Trophoblast cell (in vitro differentiated cells and primary cell): ENCODE data around the gene MARCHF4.

Experiments used
- DNase-seq, 2 donors: peaks; one replicate each; pipeline ENCODE4 v3.0.0-alpha.2; 2016
- H2AFZ ChIP-seq: 2 replicates; pipeline ENCODE4 v1.6.1; 2013; ENCODE audit warnings: low read length, moderate library complexity, mild to moderate bottlenecking; ENCODE audit not compliant: insufficient read depth, poor library complexity
- H2AK5ac ChIP-seq: 2 replicates; pipeline ENCODE4 v1.6.1; 2013; ENCODE audit warnings: mild to moderate bottlenecking, low read length
- H2BK120ac ChIP-seq: 2 replicates; pipeline ENCODE4 v1.6.1; 2013; ENCODE audit warnings: low read length, mild to moderate bottlenecking, moderate library complexity; ENCODE audit not compliant: insufficient read depth, poor library complexity
- H2BK12ac ChIP-seq: 2 replicates; pipeline ENCODE4 v1.6.1; 2013; ENCODE audit warnings: mild to moderate bottlenecking, low read length, moderate library complexity
- H2BK5ac ChIP-seq: 2 replicates; pipeline ENCODE4 v1.6.1; 2013; ENCODE audit warnings: low read length, low read depth, moderate library complexity, mild to moderate bottlenecking; ENCODE audit not compliant: poor library complexity
- H3K14ac ChIP-seq: 2 replicates; pipeline ENCODE4 v1.6.1; 2013; ENCODE audit warnings: mild to moderate bottlenecking, low read length
- H3K18ac ChIP-seq: 2 replicates; pipeline ENCODE4 v1.6.1; 2013; ENCODE audit warnings: mild to moderate bottlenecking, low read length
- H3K23ac ChIP-seq: 2 replicates; pipeline ENCODE4 v1.6.1; 2013; ENCODE audit warnings: low read length
- H3K27ac ChIP-seq: 2 replicates; pipeline ENCODE4 v1.5.1; 2013; ENCODE audit warnings: low read depth, mild to moderate bottlenecking, inconsistent platforms, low read length, moderate library complexity
- H3K27me3 ChIP-seq: 2 replicates; pipeline ENCODE4 v1.6.1; 2013; ENCODE audit warnings: inconsistent platforms, mild to moderate bottlenecking, low read length, moderate library complexity; ENCODE audit not compliant: insufficient read depth
- H3K36me3 ChIP-seq, 2 experiments: 1 replicate in 1 of 2; 2 replicates in 1 of 2; pipeline ENCODE4 v1.6.1; 2013; ENCODE audit warnings: low read length in 2 of 2, mild to moderate bottlenecking in 2 of 2, moderate library complexity in 1 of 2; ENCODE audit not compliant: insufficient read depth in 2 of 2, control insufficient read depth in 1 of 2
- H3K4ac ChIP-seq: 2 replicates; pipeline ENCODE4 v1.6.1; 2013; ENCODE audit warnings: low read depth, mild to moderate bottlenecking, low read length, moderate library complexity
- H3K4me1 ChIP-seq, 2 experiments: 1 replicate in 1 of 2; 2 replicates in 1 of 2; pipeline ENCODE4 v1.6.1; 2013; ENCODE audit warnings: low read length in 2 of 2, mild to moderate bottlenecking in 2 of 2, moderate library complexity in 1 of 2; ENCODE audit not compliant: insufficient read depth in 2 of 2, control insufficient read depth in 1 of 2
- H3K4me2 ChIP-seq: 2 replicates; pipeline ENCODE4 v1.6.1; 2013; ENCODE audit warnings: inconsistent platforms, mild to moderate bottlenecking, low read length, moderate library complexity
- H3K4me3 ChIP-seq: 2 replicates; pipeline ENCODE4 v1.5.1; 2013; ENCODE audit warnings: mild to moderate bottlenecking, low read depth, low read length, inconsistent platforms
- H3K79me1 ChIP-seq: one replicate; pipeline ENCODE4 v1.6.1; 2013; ENCODE audit warnings: low read length
- H3K79me2 ChIP-seq: 2 replicates; pipeline ENCODE4 v1.6.1; 2013; ENCODE audit warnings: low read length, mild to moderate bottlenecking; ENCODE audit not compliant: control insufficient read depth, insufficient read depth, poor library complexity
- H3K9ac ChIP-seq: 2 replicates; pipeline ENCODE4 v1.6.1; 2013; ENCODE audit warnings: mild to moderate bottlenecking, low read length
- H3K9me3 ChIP-seq: 2 replicates; pipeline ENCODE4 v1.6.1; 2013; ENCODE audit warnings: low read depth, mild to moderate bottlenecking, control low read depth, inconsistent platforms, low read length; ENCODE audit not compliant: insufficient read depth
- H4K12ac ChIP-seq: 2 replicates; pipeline ENCODE4 v1.6.1; 2013; ENCODE audit warnings: low read depth, mild to moderate bottlenecking, low read length, moderate library complexity
- H4K8ac ChIP-seq: 2 replicates; pipeline ENCODE4 v1.6.1; 2013; ENCODE audit warnings: low read depth, mild to moderate bottlenecking, low read length, moderate library complexity
- H4K91ac ChIP-seq: one replicate; pipeline ENCODE4 v1.6.1; 2013; ENCODE audit warnings: low read depth, mild to moderate bottlenecking, low read length, moderate library complexity
- WGBS: extraction: QIAGEN DNeasy Blood & Tissue Kit; methylation state at CpG from one replicate; pipeline ENCODE4 v1.1.7; 2013; ENCODE audit warnings: missing lambda C conversion rate; ENCODE audit not compliant: insufficient read length, insufficient coverage; ENCODE audit errors: extremely low coverage; 5-methylcytosine and 5-hydroxymethylcytosine counted together

The MARCHF4 gene

GRCh38 chr2:216339456-216340279, 32.6 kb downstream of the MARCHF4 start:
- no peak overlapping the region for H3K23ac ChIP-seq
- no peaks in the 10 kb centered on the region for H3K79me1 ChIP-seq
- H4K12ac ChIP-seq, result peak overlapping the region; percentile 37
- H2AK5ac ChIP-seq, result no peak overlapping the region
- no peak overlapping the region for H3K27ac ChIP-seq
- H2AFZ ChIP-seq, result peak overlapping the region; percentile 82
- H2BK5ac ChIP-seq, result no peak overlapping the region
- no peaks in the 10 kb centered on the region for H3K27me3 ChIP-seq
- no peak overlapping the region for H3K4me3 ChIP-seq
- H2BK12ac ChIP-seq, result no peak overlapping the region
- WGBS, result no CpG with 5 or more reads among the region's 7 CpGs
- DNase-seq, result peak in 1 of 2 donors; percentile 70
- H4K8ac ChIP-seq, result peak overlapping the region; percentile 90
- no peaks in the 10 kb centered on the region for H3K9me3 ChIP-seq
- H3K4me1 ChIP-seq, result peaks cover 4 to 9% of the 10 kb centered on the region in 2 experiments
- peak overlapping the region; percentile 37 for H3K4ac ChIP-seq
- H3K36me3 ChIP-seq, result no peaks in the 10 kb centered on the region
- H3K79me2 ChIP-seq, result no peaks in the 10 kb centered on the region
- H3K4me2 ChIP-seq, result peak overlapping the region; percentile 42
- peak overlapping the region; percentile 27 for H3K18ac ChIP-seq
- H3K14ac ChIP-seq, result peak overlapping the region; percentile 60
- no peak overlapping the region for H3K9ac ChIP-seq
- peak overlapping the region; percentile 84 for H2BK120ac ChIP-seq
- H4K91ac ChIP-seq, result peak overlapping the region; percentile 74

GRCh38 chr2:216335252-216335651, 37.0 kb downstream of the MARCHF4 start:
- no CpG with 5 or more reads among the region's 1 CpG for WGBS
- no peak overlapping the region for H2AFZ ChIP-seq

GRCh38 chr2:216328347-216328746, 43.9 kb downstream of the MARCHF4 start:
- peak in 1 of 2 donors; percentile 47 for DNase-seq
- H3K4ac ChIP-seq, result no peak overlapping the region
- H3K4me1 ChIP-seq, result no peaks in the 10 kb centered on the region
- H3K9ac ChIP-seq, result no peak overlapping the region
- H3K14ac ChIP-seq, result no peak overlapping the region
- H2AFZ ChIP-seq, result no peak overlapping the region
- H2BK5ac ChIP-seq, result no peak overlapping the region
- H3K9me3 ChIP-seq, result no peaks in the 10 kb centered on the region
- H2AK5ac ChIP-seq, result no peak overlapping the region
- no peak overlapping the region for H3K4me2 ChIP-seq
- no peaks in the 10 kb centered on the region for H3K79me1 ChIP-seq
- H3K18ac ChIP-seq, result no peak overlapping the region
- no peak overlapping the region for H3K27ac ChIP-seq
- no peak overlapping the region for H3K4me3 ChIP-seq
- H4K8ac ChIP-seq, result no peak overlapping the region
- H2BK12ac ChIP-seq, result no peak overlapping the region
- H3K36me3 ChIP-seq, result no peaks in the 10 kb centered on the region
- no peak overlapping the region for H3K23ac ChIP-seq
- no peak overlapping the region for H4K12ac ChIP-seq
- no peak overlapping the region for H2BK120ac ChIP-seq
- no peaks in the 10 kb centered on the region for H3K27me3 ChIP-seq
- no peak overlapping the region for H4K91ac ChIP-seq
- no CpG with 5 or more reads among the region's 5 CpGs for WGBS
- H3K79me2 ChIP-seq, result no peaks in the 10 kb centered on the region

More at GRCh38 chr2:216335252-216335651, 37.0 kb downstream of the MARCHF4 start:
- H4K12ac ChIP-seq, result no peak overlapping the region
- H3K9me3 ChIP-seq, result no peaks in the 10 kb centered on the region
- H3K79me1 ChIP-seq, result no peaks in the 10 kb centered on the region
- no peak overlapping the region for H3K4me3 ChIP-seq
- no peak overlapping the region for H2BK5ac ChIP-seq
- H2AK5ac ChIP-seq, result no peak overlapping the region
- no peak overlapping the region for H3K18ac ChIP-seq
- no peaks in the 10 kb centered on the region for H3K27me3 ChIP-seq
- H4K8ac ChIP-seq, result no peak overlapping the region
- no peak overlapping the region for H2BK120ac ChIP-seq
- H4K91ac ChIP-seq, result no peak overlapping the region
- peaks cover 4 to 7% of the 10 kb centered on the region in 2 experiments for H3K4me1 ChIP-seq
- H3K23ac ChIP-seq, result no peak overlapping the region
- H3K4ac ChIP-seq, result no peak overlapping the region
- no peak overlapping the region for H3K9ac ChIP-seq
- H3K79me2 ChIP-seq, result no peaks in the 10 kb centered on the region
- no peak for DNase-seq
- H3K4me2 ChIP-seq, result no peak overlapping the region
- H3K27ac ChIP-seq, result no peak overlapping the region
- H3K14ac ChIP-seq, result no peak overlapping the region
- no peak overlapping the region for H2BK12ac ChIP-seq
- no peaks in the 10 kb centered on the region for H3K36me3 ChIP-seq

GRCh38 chr2:216327447-216327935, 44.8 kb downstream of the MARCHF4 start:
- H3K4me1 ChIP-seq, result no peaks in the 10 kb centered on the region
- H3K4ac ChIP-seq, result no peak overlapping the region
- no peak overlapping the region for H3K18ac ChIP-seq
- DNase-seq, result no peak
- H4K8ac ChIP-seq, result no peak overlapping the region
- no peak overlapping the region for H2BK120ac ChIP-seq
- H3K27ac ChIP-seq, result no peak overlapping the region
- WGBS, result no CpG with 5 or more reads among the region's 1 CpG
- H3K23ac ChIP-seq, result no peak overlapping the region
- H2BK12ac ChIP-seq, result no peak overlapping the region
- H4K12ac ChIP-seq, result no peak overlapping the region
- no peak overlapping the region for H3K4me3 ChIP-seq
- no peaks in the 10 kb centered on the region for H3K36me3 ChIP-seq
- H3K9ac ChIP-seq, result no peak overlapping the region
- H2AFZ ChIP-seq, result no peak overlapping the region
- no peaks in the 10 kb centered on the region for H3K79me2 ChIP-seq
- H3K4me2 ChIP-seq, result no peak overlapping the region
- no peaks in the 10 kb centered on the region for H3K79me1 ChIP-seq
- H3K9me3 ChIP-seq, result no peaks in the 10 kb centered on the region
- no peak overlapping the region for H2BK5ac ChIP-seq
- H2AK5ac ChIP-seq, result no peak overlapping the region
- no peak overlapping the region for H3K14ac ChIP-seq
- no peaks in the 10 kb centered on the region for H3K27me3 ChIP-seq
- no peak overlapping the region for H4K91ac ChIP-seq
